Lung microvascular endothelial cell (primary cell): ENCODE data around the gene GSS. TPM values are rescaled to one million over a fixed set of nuclear protein-coding genes. Genes with fewer than 3 reads are reported as not detected.

Source experiments
- DNase-seq, 2 donors: peaks; one replicate each; pipeline versions ENCODE4 v3.0.0 to v3.0.0-alpha.2; 2010; ENCODE audit warnings: low read depth in 2 of 2
- total RNA-seq: library from RNA; depleted of rRNA; stranded (reverse); fragments of >200 nt; gene quantifications from 2 replicates; pipeline ENCODE4 v1.2.1, GENCODE V29; 2014

Gene GSS
- total RNA-seq, 1 donor from 2014 or later: 61.1 TPM

DNA sequence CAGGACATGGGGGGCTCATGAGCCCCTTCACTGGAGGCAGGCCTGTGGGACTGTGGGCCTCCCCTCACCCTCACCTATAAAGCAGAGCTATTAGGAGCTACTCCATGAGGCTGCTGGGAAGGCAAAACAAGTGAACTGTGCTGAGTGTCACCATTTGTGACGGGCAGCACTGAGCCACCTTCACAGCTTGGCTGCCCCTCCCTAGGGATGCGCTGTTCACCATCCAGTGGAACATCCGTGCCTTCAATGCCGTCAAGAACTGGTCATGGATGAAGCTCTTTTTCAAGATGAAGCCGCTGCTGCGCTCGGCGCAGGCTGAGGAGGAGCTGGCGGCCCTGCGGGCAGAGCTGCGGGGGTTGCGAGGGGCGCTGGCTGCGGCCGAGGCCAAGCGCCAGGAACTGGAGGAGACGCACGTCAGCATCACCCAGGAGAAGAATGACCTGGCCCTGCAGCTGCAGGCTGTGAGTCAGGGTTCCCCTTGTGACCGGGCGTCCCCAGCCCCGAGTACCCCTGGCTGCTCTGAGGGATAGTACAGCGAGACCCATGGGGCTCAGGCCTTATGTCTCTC, 38.4 kb upstream of the GSS start:
- no peak for DNase-seq

DNA sequence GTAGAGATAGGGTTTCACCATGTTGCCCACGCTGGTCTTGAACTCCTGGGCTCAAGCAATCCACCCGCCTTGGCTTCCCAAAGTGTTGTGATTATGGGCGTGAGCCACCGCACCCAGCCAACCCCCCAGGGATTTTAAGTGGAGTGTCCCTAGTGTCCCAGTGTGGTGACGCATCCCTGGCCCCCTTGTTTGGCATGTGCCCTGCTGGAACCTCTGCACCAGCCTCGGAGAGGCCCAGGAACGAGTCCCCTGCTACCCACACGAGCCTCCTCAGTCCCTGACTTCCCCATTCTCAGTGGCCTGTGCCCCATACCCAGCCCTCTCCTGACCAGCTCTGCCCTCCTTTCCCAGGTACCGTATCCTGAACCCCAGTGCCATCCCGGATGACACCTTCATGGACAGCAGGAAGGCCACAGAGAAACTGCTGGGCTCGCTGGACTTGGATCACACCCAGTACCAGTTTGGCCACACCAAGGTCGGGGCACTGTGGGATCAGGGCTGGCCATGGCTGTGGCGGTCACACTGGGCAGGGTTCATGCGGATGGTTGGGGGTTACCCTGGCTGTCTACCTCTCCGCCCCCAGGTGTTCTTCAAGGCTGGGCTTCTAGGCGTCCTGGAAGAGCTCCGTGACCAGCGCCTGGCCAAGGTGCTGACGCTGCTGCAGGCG, 37.3 kb upstream of the GSS start:
- no peak for DNase-seq

DNA sequence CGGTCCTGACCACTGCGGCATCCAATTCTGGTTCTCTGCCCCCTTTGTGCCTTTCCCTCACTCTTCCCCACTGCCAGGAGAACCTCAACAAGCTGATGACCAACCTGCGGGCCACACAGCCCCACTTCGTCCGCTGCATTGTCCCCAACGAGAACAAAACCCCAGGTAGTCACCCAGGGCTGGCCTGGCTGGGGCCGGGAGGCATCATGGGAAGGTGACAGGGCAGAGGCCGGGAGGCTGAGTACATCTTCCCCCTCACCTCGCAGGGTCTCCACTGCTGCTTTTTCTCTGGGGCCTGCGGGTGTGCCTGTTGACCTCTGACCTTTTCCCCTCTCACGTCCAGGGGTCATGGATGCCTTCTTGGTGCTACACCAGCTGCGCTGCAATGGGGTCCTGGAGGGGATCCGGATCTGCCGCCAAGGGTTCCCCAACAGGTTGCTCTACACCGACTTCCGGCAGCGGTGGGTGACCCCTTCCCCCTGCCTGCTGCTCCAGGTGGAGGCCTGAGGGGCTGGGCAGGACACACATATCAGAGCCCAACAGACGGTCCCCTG, 35.1 kb upstream of the GSS start:
- no peak for DNase-seq

DNA sequence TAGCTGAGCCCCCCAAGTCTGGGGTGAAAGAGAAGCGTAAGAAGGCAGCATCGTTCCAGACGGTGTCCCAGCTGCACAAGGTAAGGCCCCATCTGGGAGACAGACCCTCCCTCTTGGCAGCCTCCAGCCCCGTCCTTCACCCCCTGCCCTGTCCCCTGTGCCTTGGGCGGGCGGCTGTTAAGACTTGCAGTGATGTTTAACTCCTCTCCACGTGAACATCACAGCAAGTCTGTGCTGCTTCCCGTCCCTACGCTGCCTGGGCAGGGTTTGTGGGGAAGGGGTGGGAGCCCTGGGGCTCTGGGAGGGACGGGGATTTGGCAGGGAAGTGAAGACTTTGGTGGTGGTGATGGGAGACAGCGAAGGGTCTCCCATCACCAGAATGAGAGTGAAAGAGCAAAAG, 34.6 kb upstream of the GSS start:
- no peak for DNase-seq

DNA sequence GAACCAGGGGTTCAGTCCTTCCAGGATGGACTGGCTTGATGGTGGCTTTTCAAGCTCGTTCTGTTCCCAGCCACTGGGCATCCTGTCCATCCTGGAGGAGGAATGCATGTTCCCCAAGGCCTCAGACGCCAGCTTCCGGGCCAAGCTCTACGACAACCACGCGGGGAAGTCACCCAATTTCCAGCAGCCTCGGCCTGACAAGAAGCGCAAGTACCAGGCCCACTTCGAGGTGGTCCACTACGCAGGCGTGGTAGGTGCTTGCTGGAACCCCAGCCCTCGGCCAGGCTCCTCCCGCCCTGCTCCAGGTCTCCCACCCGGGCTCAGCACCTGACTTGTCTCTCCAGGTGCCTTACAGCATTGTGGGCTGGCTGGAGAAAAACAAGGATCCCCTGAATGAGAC, 34.1 kb upstream of the GSS start:
- no peak for DNase-seq

DNA sequence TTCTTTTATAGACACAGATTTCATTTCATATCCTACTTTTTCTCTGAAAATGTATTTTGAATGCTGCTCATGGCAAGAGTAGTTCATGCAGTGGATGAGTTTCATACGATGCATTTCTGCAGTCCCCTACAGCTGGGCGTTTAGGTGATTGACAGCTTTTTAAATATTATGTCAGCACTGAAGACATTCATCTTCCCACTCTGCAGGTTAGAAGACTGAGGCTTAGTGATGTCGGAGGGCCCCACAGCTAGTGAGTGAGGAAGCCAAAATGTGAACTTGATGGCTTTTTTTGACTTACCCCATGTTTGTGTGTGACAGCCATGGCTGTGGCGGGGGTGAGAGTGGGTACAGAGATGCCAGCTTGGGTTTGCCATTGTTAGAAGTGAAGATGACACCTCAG, 33.5 kb upstream of the GSS start:
- no peak for DNase-seq

DNA sequence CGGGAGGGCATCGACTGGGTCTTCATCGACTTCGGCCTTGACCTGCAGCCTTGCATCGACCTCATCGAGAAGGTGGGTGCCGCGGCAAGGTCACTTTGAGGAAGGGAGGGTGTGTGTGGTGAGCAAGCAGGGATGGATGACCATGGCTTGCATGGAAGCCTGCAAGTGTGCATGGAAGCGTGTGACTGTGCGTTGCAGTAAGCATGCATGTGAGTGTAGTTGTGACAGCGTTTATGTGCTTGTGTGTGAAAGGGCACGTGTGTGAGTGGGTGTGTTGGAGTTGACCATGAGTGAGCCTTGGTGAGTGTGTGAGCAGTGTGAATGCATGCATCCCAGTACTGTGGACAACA, 32.6 kb upstream of the GSS start:
- DNase-seq: peak in 1 of 2 donors; percentile 13

DNA sequence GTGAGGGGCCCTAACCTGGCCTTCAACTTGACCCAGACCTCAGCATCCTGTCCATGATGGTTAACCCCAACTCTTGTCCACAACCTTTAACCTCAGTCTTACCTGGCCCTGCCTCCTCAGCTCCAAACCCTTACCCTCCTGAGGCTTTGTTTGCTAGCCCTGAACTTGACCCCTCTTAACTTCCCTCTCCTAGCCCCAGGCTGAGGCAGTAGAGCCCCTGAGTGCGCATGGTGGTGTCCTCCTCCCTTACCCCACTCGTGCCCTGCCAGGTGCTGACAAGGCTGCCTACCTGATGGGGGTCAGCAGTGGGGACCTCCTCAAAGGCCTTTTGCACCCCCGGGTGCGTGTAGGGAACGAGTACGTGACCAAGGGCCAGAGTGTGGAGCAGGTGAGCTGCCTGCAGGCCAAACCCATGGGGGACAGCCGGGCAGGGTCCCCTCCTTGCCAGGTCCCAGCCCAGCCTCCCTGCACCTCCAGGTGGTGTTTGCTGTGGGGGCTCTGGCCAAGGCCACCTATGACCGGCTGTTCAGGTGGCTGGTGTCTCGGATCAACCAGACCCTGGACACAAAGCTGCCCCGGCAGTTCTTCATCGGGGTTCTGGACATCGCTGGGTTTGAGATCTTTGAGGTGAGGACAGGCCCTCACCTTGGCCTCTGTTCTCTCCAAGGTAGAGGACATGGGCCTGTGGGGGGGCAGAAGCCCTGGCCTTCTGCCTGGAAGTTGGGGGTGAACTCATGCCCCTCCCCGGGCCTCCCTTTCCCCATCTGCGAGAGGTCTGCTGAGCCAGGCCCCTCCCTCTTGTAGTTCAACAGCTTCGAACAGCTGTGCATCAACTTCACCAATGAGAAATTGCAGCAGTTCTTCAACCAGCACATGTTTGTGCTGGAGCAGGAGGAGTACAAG, 31.9 kb upstream of the GSS start:
- DNase-seq: no peak

DNA sequence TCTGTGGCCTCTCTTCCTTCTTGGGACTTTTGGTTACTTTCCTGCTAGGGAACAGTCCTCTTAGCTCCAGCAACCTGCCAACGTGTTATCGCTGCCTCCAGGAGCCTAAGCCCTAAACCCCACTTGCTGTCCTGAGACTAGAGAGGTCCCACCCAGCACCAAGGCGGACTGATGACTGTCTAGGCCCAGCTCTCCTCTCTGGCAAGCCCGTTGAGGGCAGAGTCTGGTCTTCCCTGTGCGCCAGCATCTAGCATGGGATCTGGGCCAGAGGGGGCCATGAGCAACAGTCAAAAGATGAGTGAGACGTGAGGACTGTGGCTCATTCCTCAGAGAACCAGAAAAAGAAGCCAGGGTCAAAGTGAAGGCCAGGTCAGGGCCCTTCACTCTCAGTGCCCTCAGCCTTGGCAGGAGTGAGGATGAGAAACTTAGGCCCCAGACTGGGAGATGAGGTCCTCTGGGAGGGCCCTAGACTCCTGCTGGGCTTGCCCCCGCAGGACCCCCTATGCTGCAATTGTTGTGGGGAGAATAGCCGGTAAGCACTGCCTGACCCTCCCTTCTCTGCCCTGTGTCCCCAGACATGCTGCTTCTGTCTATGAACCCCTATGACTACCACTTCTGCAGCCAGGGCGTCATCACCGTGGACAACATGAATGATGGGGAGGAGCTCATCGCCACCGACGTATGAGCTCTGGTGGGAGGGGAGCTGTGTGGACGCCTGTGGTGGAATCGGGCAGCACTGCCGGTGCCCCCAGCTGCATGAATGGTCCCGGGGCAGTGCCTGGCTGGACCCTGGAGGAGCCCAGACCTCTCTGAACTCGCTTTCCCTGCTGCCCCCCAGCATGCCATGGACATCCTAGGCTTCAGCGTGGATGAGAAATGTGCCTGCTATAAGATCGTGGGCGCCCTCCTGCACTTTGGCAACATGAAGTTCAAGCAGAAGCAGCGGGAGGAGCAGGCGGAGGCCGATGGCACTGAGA, 31.0 kb upstream of the GSS start:
- no peak for DNase-seq

DNA sequence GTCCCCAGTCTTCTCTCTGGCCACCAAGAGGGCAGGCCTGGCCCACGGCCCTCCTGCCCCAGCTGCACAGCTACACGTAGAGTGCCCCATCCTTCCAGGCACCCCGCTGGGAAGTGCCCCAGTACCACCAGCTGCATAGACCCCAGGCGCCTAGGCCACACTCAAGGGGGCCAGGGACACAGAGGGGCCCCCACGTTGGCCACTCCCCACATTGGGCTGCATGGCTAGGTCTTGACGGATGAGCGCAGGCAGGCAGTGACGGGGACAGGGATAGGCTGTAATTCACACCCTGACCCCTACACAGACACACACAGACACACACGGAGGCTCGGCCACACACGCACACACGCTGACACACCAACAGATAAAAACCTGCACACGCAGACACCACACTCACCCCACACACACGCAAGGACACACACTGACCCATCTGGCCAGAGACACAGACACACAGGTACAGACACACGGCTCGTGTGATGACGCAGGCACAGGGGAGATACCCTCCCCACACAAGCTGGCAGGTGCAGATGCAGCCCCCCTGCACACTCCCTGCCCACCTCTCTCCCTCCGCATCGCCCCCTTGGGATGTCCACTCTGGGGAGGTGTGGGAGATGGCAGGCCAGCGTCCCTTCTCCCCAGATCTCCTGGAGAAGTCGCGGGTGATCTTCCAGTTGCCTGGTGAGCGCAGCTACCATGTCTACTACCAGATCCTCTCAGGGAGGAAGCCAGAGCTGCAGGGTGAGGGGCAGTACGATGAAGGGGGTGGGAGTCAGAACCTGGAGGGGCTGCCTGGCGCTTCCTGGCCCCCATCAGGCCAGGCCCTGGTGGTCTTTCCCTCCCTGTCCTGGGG, 30.1 kb upstream of the GSS start:
- DNase-seq: no peak

DNA sequence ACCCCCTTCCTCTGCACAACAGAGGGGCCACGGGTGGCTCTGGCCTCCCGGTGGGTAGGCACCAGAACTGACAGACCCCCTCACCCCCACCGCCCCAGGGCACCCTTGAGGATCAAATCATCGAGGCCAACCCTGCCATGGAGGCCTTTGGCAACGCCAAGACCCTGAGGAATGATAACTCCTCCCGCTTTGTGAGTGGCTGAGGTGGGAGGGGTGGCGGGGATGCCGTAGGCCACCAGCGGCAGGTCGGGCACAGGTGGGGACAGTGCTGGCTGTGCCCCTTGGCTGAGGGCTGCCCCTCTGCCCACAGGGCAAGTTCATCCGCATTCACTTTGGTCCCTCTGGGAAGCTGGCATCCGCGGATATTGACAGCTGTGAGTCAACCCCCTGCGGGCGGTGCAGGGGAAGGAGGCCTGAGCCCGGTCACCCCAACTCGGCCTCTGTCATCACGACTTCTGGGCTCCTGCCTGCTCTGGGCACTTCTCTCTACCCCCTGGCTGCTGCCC, 29.2 kb upstream of the GSS start:
- DNase-seq: peak in 1 of 2 donors; percentile 35

DNA sequence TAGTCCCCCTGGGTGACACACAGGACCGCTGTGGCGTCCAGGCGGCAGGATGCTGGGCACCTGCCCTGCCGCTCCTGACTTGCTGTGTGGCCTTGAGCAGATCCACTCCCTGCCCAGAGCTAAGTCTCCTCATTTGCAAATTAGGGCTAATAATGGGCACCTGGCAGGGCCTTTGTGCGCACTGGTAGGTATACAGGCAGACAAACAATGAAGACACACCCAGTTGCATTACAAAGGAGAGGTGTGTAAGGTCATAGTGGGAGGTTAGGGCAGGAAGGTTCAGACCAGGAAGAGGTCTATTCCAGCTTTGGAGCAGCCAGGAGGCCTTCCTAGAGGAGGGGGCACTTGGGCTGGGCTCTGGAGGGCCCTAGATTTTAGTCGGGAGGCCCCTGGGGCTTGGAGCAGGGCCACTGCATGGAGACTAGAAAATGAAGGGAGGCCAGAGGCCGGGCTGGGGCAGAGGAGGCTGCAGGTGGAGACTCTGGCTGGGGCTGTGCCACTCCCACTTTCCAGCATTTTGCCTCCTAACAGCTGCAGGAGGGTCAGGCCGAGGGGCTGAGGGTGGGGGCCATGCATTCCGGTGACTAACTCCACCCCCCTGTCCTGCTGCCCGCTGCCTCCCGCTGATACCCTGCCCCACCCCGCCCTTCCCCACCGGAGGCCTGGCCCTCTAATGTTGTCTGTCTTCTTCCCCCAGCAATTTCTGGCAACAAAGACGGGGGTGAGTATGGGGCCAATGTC, 28.6 kb upstream of the GSS start:
- no peak for DNase-seq

DNA sequence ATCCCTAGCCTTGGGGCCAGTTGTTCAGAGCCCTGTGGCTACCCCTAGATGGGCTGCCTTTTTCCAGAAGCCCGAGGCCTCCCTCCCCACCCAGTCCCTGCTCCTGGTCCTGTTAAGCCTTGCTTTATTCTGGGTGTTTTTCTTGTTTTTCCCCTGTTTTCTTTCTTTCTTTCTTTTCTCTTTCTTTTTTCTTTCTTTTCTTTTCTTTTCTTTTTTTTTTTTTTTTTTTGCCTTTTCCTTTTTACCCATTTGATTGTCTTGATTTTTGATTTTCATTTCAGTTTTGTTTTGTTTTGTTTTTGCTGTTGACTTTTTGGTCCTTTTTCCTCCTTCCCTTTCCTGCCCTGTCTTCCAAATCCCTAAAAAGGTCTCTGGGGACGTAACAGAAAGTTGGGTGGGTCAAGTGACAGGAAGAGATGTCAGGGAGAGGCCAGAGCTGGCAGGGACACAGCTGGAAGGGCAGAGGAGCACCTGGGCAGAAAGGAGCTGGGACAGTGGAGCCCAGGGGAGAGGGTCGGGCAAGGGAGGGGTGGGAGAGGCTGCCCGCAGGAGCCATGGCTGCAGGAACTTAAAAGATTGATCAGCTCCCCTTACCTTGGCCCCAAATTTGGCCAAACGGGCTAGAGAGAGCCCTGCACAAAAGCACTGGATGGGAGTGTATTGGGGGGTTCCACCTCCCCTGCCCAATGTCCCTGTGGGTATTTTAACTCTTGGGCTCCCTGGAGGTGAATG, 27.6 kb upstream of the GSS start:
- no peak for DNase-seq

DNA sequence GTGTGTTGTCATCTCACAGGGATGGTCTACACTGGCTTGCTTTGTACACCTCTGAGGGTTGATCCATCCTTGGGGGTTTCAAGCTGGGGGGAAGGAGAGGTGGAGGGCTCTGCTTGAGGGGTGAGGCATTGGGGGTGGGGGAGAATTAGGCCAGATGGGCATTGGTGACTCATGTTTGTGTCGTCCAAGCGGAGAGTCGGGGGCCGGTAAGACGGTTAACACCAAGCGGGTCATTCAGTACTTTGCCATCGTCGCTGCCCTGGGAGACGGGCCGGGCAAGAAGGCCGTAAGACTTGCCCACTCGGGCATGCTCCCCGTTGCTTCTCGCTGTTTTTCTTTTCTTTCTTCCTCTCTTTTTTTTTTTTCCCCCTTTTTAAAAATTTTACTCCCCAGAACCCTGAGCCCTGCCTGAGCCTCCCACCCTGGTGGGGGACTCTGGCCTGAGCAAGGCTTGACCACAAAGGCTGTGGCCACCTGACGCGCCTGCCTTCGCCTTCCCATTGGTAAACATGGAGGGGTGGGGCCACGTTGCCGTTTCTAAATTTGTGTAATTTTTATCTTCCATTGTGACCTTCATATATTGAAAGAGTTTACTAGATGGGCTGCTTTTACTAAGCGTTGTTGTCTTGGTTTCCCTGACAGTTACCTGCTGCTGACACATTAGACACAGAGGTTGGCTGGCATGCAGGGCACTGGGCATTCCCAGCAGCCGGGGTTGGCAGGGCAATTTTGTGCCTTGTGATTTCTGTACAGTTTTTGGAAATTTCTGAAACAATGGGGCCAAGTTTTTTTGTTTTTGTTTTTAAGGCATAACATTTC, 26.9 kb upstream of the GSS start:
- DNase-seq: no peak

DNA sequence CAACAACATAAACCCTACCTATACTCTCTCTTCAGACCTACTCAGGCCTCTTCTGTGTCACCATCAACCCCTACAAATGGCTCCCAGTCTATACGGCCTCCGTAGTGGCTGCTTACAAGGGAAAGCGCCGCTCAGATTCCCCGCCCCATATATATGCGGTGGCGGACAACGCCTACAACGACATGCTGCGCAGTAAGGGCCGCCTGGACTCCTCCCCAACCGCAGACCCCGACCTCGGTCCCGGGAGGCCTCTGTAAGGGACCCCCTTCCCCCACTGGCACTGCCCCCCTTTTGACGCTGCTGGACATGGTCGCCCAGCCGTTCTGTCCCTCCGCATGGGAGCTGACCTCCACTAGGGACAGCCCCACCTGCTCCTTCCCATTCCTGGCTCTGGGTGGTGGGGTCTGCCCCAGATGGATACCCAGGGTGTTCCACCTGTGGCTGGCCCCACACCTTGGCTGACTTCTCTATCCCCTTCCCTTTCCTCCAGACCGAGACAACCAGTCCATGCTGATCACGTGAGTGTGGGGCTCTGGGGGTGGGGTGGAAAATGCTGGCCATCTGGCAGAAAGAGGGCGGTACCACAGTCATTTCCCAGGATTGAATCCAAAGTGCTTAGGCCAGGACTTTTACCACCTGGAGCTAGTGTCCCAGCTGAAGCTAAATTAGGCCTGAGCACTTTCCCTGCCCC, 25.1 kb upstream of the GSS start:
- peak in 1 of 2 donors; percentile 81 for DNase-seq

DNA sequence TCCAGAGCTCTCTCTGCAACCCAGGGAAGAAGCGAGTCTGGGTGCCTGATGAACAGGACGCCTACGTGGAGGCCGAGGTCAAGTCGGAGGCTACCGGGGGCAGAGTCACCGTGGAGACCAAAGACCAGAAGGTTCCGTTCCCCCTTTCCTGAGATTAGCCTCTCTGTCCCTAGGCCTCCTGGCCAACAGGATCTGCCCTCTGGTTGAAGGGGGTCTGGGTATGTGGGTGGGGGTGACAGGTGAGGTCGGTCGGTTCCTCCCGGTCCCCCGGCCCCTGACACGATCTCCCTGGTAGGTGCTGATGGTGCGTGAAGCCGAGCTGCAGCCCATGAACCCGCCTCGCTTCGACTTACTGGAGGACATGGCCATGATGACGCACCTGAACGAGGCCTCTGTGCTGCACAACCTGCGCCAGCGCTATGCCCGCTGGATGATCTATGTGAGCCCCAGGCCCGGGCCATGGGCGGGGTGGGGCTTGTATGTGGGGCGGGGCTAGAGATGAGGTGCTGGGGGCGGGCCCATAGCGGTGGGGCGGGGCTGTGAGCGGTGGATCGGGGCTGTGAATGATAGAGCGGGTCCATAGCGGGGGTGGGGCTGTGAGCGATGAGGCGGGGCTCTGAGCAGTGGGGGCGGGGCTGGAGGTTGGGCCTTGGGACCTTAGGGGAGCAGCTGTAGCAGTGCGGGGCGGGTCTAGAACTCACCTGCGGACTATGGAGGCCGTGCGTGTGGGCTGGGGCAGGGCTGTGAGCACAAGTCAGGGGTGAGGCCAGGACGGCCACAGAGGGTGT, 24.0 kb upstream of the GSS start:
- no peak for DNase-seq
